NCI-H345 (cell line): ENCODE results near the gene CTNNA1.
"Not testable (repeated sequence)": the region's sequence is repeated elsewhere in the genome, so short reads cannot be mapped to it uniquely, and the experiment has no call there.

Experiments
- DNase-seq: peaks from one replicate; lab custom pipeline; 2025; lab: John Stamatoyannopoulos, UW

Gene CTNNA1

GRCh38 chr5:138809391-138809790, 56.2 kb downstream of the CTNNA1 start:
- no peak for DNase-seq

- DNase-seq: not testable (repeated sequence)
Measured at GRCh38 chr5:138810861-138811260, 57.6 kb downstream of the CTNNA1 start.

- DNase-seq: no peak
Measured at GRCh38 chr5:138815529-138815928, 62.3 kb downstream of the CTNNA1 start.

GRCh38 chr5:138817241-138817640, 64.0 kb downstream of the CTNNA1 start:
- no peak for DNase-seq

- no peak for DNase-seq
Measured at GRCh38 chr5:138819081-138819480, 65.9 kb downstream of the CTNNA1 start.

GRCh38 chr5:138820695-138821094, 67.5 kb downstream of the CTNNA1 start:
- DNase-seq: no peak

- no peak for DNase-seq
Measured at GRCh38 chr5:138824516-138824915, 71.3 kb downstream of the CTNNA1 start.

GRCh38 chr5:138824924-138825863, 72.0 kb downstream of the CTNNA1 start:
- DNase-seq: no peak

- no peak for DNase-seq
Measured at GRCh38 chr5:138828556-138828955, 75.3 kb downstream of the CTNNA1 start.

GRCh38 chr5:138829341-138829740, 76.1 kb downstream of the CTNNA1 start:
- no peak for DNase-seq

GRCh38 chr5:138831703-138832102, 78.5 kb downstream of the CTNNA1 start:
- no peak for DNase-seq

GRCh38 chr5:138832218-138832617, 79.0 kb downstream of the CTNNA1 start:
- no peak for DNase-seq

- DNase-seq: no peak
Measured at GRCh38 chr5:138833080-138833479, 79.9 kb downstream of the CTNNA1 start.

GRCh38 chr5:138833726-138834480, 80.7 kb downstream of the CTNNA1 start:
- DNase-seq: no peak

- not testable (repeated sequence) for DNase-seq
Measured at GRCh38 chr5:138834853-138835252, 81.6 kb downstream of the CTNNA1 start.

- DNase-seq: no peak
Measured at GRCh38 chr5:138837160-138837559, 83.9 kb downstream of the CTNNA1 start.

- no peak for DNase-seq
Measured at GRCh38 chr5:138840103-138840502, 86.9 kb downstream of the CTNNA1 start.

- no peak for DNase-seq
Measured at GRCh38 chr5:138841531-138841930, 88.3 kb downstream of the CTNNA1 start.

- DNase-seq: no peak
Measured at GRCh38 chr5:138843316-138844124, 90.3 kb downstream of the CTNNA1 start.

GRCh38 chr5:138844125-138844461, 90.9 kb downstream of the CTNNA1 start:
- no peak for DNase-seq

GRCh38 chr5:138844812-138845513, 91.7 kb downstream of the CTNNA1 start:
- no peak for DNase-seq

GRCh38 chr5:138849439-138849838, 96.2 kb downstream of the CTNNA1 start:
- DNase-seq: no peak
